Measurements from ENCODE around the gene PLAGL1.

Gene PLAGL1

GRCh38 chr6:143965503-143966171 is 42.4 kb downstream of the PLAGL1 start:
- Histone ChIP-seq H3K27ac (ENCODE audit: low read depth, low read length, poor library complexity, severe bottlenecking) (no peak overlapping the region), H4K20me1 (ENCODE audit: insufficient read depth, low read length) (no peaks in the 10 kb centered on the region), H3K27me3 (ENCODE audit: insufficient read depth, low read length) (no peaks in the 10 kb centered on the region), H3K9me3 (ENCODE audit: low read length) (no peaks in the 10 kb centered on the region), H3F3A (ENCODE audit: insufficient read depth, low read length) (no peaks in the 10 kb centered on the region), H3K9ac (ENCODE audit: low read length) (no peak overlapping the region), H2AFZ (ENCODE audit: low read length) (no peak overlapping the region), H3K79me2 (ENCODE audit: insufficient read depth, low read length) (no peaks in the 10 kb centered on the region), H3K4me1 (ENCODE audit: insufficient read depth, low read length, severe bottlenecking) (no peaks in the 10 kb centered on the region), H3K36me3 (ENCODE audit: insufficient read depth, low read length) (no peaks in the 10 kb centered on the region), H3K9me2 (ENCODE audit: low read depth, low read length) (no peaks in the 10 kb centered on the region), H3K4me2 (ENCODE audit: low read length) (no peak overlapping the region), H3K4me3 (ENCODE audit: low read depth, low read length, poor library complexity, severe bottlenecking) (no peak overlapping the region)
- no peak for TF ChIP-seq CTCF (IDR thresholded peaks at IDR 0.05; ENCODE audit: low read length)
- no peak for TF ChIP-seq EZH2 (IDR thresholded peaks at IDR 0.05; ENCODE audit: borderline replicate concordance, low read length)

- Histone ChIP-seq H3K79me2 (ENCODE audit: insufficient read depth, low read length) (no peaks in the 10 kb centered on the region), H4K20me1 (ENCODE audit: insufficient read depth, low read length) (no peaks in the 10 kb centered on the region), H2AFZ (ENCODE audit: low read length) (no peak overlapping the region), H3K4me1 (ENCODE audit: insufficient read depth, low read length, severe bottlenecking) (no peaks in the 10 kb centered on the region), H3K9me2 (ENCODE audit: low read depth, low read length) (no peaks in the 10 kb centered on the region), H3K36me3 (ENCODE audit: insufficient read depth, low read length) (no peaks in the 10 kb centered on the region), H3K4me2 (ENCODE audit: low read length) (no peak overlapping the region), H3K9ac (ENCODE audit: low read length) (no peak overlapping the region), H3K27ac (ENCODE audit: low read depth, low read length, poor library complexity, severe bottlenecking) (no peak overlapping the region), H3F3A (ENCODE audit: insufficient read depth, low read length) (no peaks in the 10 kb centered on the region), H3K27me3 (ENCODE audit: insufficient read depth, low read length) (no peaks in the 10 kb centered on the region), H3K4me3 (ENCODE audit: low read depth, low read length, poor library complexity, severe bottlenecking) (no peak overlapping the region), H3K9me3 (ENCODE audit: low read length) (no peaks in the 10 kb centered on the region)
- TF ChIP-seq CTCF (IDR thresholded peaks at IDR 0.05; ENCODE audit: low read length) (no peak), EZH2 (IDR thresholded peaks at IDR 0.05; ENCODE audit: borderline replicate concordance, low read length) (no peak)
These were observed 43.4 kb downstream of the PLAGL1 start for GRCh38 chr6:143964674-143965081.

- H3K27ac ChIP-seq (ENCODE audit: low read depth, low read length, poor library complexity, severe bottlenecking), result no peak overlapping the region
- no peaks in the 10 kb centered on the region for H4K20me1 ChIP-seq (ENCODE audit: insufficient read depth, low read length)
- H3K9me2 ChIP-seq (ENCODE audit: low read depth, low read length), result no peaks in the 10 kb centered on the region
- no peak overlapping the region for H3K4me3 ChIP-seq (ENCODE audit: low read depth, low read length, poor library complexity, severe bottlenecking)
- no peak overlapping the region for H3K4me2 ChIP-seq (ENCODE audit: low read length)
- TF ChIP-seq EZH2 (IDR thresholded peaks at IDR 0.05; ENCODE audit: borderline replicate concordance, low read length), result no peak
- TF ChIP-seq CTCF (IDR thresholded peaks at IDR 0.05; ENCODE audit: low read length), result no peak
- no peaks in the 10 kb centered on the region for H3K36me3 ChIP-seq (ENCODE audit: insufficient read depth, low read length)
- H3K9me3 ChIP-seq (ENCODE audit: low read length), result no peaks in the 10 kb centered on the region
- no peak overlapping the region for H2AFZ ChIP-seq (ENCODE audit: low read length)
- no peaks in the 10 kb centered on the region for H3F3A ChIP-seq (ENCODE audit: insufficient read depth, low read length)
- H3K4me1 ChIP-seq (ENCODE audit: insufficient read depth, low read length, severe bottlenecking), result no peaks in the 10 kb centered on the region
- no peaks in the 10 kb centered on the region for H3K79me2 ChIP-seq (ENCODE audit: insufficient read depth, low read length)
- H3K27me3 ChIP-seq (ENCODE audit: insufficient read depth, low read length), result no peaks in the 10 kb centered on the region
- no peak overlapping the region for H3K9ac ChIP-seq (ENCODE audit: low read length)
These were observed 44.7 kb downstream of the PLAGL1 start for GRCh38 chr6:143963158-143963919.
